Neural progenitor cell (in vitro differentiated cells): ENCODE results near the gene KCTD15. TPM values are rescaled to one million over a fixed set of nuclear protein-coding genes. Genes with fewer than 3 reads are reported as not detected.

Experiments used
- DNase-seq: peaks from one replicate; pipeline ENCODE4 v3.0.0-alpha.2; 2016; ENCODE audit warnings: low spot score
- H2AFZ ChIP-seq: fragments of 200-600 bp; sonication (generic); replicated peaks from 2 replicates; pipeline ENCODE4 v1.6.1; 2016; ENCODE audit warnings: antibody characterized with exemption
- H3F3A ChIP-seq: fragments of 200-600 bp; sonication (generic); 2 replicates; pipeline ENCODE4 v1.6.1; 2016; ENCODE audit warnings: antibody characterized with exemption, low read depth
- H3K27ac ChIP-seq: fragments of 200-600 bp; sonication (generic); 2 replicates; pipeline ENCODE4 v1.5.1; 2016; ENCODE audit warnings: mild to moderate bottlenecking
- H3K27me3 ChIP-seq: fragments of 200-600 bp; sonication (generic); 2 replicates; pipeline ENCODE4 v1.6.1; 2016; ENCODE audit warnings: mild to moderate bottlenecking, moderate library complexity
- H3K36me3 ChIP-seq: fragments of 200-600 bp; sonication (generic); 2 replicates; pipeline ENCODE4 v1.5.1; 2016
- H3K4me1 ChIP-seq: fragments of 200-600 bp; sonication (generic); 2 replicates; pipeline ENCODE4 v1.6.1; 2016; ENCODE audit warnings: mixed run types
- H3K4me2 ChIP-seq: fragments of 200-600 bp; sonication (generic); 2 replicates; pipeline ENCODE4 v1.6.1; 2016
- H3K4me3 ChIP-seq: fragments of 200-600 bp; sonication (generic); 2 replicates; pipeline ENCODE4 v1.5.1; 2016
- H3K79me2 ChIP-seq: fragments of 200-600 bp; sonication (generic); 2 replicates; pipeline ENCODE4 v1.6.1; 2016; ENCODE audit warnings: low read depth
- H3K9ac ChIP-seq: fragments of 200-600 bp; sonication (generic); 2 replicates; pipeline ENCODE4 v1.6.1; 2016
- H3K9me3 ChIP-seq: fragments of 200-600 bp; sonication (generic); 2 replicates; pipeline ENCODE4 v1.5.1; 2016; ENCODE audit warnings: low read depth
- H4K20me1 ChIP-seq: fragments of 200-600 bp; sonication (generic); 2 replicates; pipeline ENCODE4 v1.6.1; 2016; ENCODE audit warnings: low read depth
- H3K27ac Mint-ChIP-seq: 3 replicates; pipeline ENCODE4 v1.8.0; 2021; ENCODE audit warnings: mixed read lengths
- H3K27me3 Mint-ChIP-seq: 2 replicates; pipeline ENCODE4 v1.8.0; 2022; ENCODE audit warnings: low read depth, mild to moderate bottlenecking, inconsistent platforms, moderate library complexity, mixed read lengths; ENCODE audit not compliant: insufficient read depth
- H3K36me3 Mint-ChIP-seq: 3 replicates; pipeline ENCODE4 v1.8.0; 2021; ENCODE audit warnings: mixed read lengths
- H3K4me1 Mint-ChIP-seq: 3 replicates; pipeline ENCODE4 v1.8.0; 2021; ENCODE audit warnings: mixed read lengths
- H3K4me3 Mint-ChIP-seq: 3 replicates; pipeline ENCODE4 v1.8.0; 2021; ENCODE audit warnings: mild to moderate bottlenecking, moderate library complexity, mixed read lengths
- H3K9me3 Mint-ChIP-seq: 3 replicates; pipeline ENCODE4 v1.8.0; 2020; ENCODE audit warnings: mixed read lengths
- EZH2 ChIP-seq: fragments of 200-600 bp; sonication (generic); IDR thresholded peaks from 2 replicates; pipeline ENCODE4 v1.6.1; 2017; ENCODE audit warnings: antibody characterized with exemption, mild to moderate bottlenecking, moderate library complexity
- EZH2phosphoT487 ChIP-seq: fragments of 200-600 bp; sonication (generic); IDR thresholded peaks from 2 replicates; pipeline ENCODE4 v1.6.1; 2017; ENCODE audit warnings: antibody characterized with exemption
- total RNA-seq: library from RNA; depleted of rRNA; stranded (reverse); fragments of >200 nt; gene quantifications from 2 replicates; pipeline ENCODE4 v1.2.3, GENCODE V29; 2015; ENCODE audit warnings: low replicate concordance
- TF ChIP-seq, protein P1 (sequence below): fragments of 200-600 bp; sonication (generic); IDR thresholded peaks from 2 replicates; pipeline ENCODE4 v1.5.1; 2017; ENCODE audit warnings: antibody characterized with exemption, mild to moderate bottlenecking

KCTD15 gene
- total RNA-seq, 1 donor from 2014 or later, result 26.4 TPM

DNA sequence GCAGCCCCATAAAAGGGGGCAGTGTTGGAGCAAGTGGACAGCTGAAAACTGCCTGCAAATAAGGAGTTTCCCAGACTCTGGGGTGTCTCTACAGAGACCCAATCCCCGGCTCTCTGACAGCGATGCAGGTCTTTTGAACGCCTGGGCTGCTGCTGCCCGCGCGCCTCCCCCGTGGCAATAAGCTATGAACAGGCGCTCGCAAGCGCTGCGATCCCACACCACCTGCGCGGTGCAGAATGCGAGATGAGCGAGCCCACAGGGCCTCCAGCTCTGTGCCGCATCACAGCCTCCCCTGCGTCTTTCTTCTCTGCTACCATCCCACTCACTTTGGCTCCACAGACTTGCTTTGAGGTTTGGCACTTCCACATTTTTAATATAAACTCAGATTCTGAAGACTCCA lies 62.3 kb downstream of the KCTD15 start:
- H3K4me1 Mint-ChIP-seq, result no peaks in the 10 kb centered on the region
- H3K4me3 ChIP-seq, result no peak overlapping the region

DNA sequence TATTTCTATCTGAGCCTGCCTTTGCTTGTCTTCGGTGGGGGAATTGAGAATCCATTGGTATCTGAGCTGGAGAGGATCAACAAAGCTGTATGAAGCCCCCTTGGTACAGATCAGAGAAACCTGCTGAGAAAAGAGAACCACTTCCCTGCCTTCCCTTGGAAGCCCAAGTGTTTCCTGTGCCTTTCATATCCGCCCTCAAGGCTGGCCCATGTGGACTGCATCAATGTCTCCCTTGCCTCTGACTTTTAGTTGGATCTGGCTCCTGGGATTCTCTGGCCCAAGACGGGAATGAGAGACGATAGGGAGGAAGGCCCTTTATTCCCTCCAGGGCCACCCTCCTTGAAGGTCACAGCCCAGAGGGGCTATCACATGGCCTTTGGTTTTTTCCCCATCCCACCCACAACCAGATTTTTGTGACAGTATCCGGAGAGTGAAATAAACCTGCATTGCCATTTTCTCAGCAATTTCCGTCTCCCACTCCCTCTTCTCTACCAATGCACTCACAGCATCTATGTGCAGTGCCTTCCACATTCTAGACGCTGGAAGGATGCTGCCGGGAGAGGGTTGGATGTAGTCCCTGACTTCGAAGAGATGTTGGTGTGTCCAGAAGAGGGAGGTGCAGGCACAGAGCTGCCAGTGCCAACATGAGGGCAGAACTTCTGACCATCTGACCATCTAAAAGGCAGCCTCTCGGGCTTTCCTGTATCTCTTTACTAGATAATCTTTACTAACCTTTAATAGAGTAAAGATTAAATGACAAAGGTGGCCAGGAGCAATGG lies 63.8 kb downstream of the KCTD15 start:
- Histone ChIP-seq H3K36me3 (no peaks in the 10 kb centered on the region), H4K20me1 (no peaks in the 10 kb centered on the region), H3K9ac (no peak overlapping the region), H2AFZ (no peak overlapping the region), H3F3A (no peaks in the 10 kb centered on the region), H3K4me2 (no peak overlapping the region), H3K4me1 (no peaks in the 10 kb centered on the region), H3K79me2 (no peaks in the 10 kb centered on the region), H3K4me3 (no peak overlapping the region), H3K9me3 (no peaks in the 10 kb centered on the region), H3K27ac (no peak overlapping the region), H3K27me3 (no peaks in the 10 kb centered on the region)
- Mint-ChIP-seq H3K27ac (no peak overlapping the region), H3K36me3 (no peaks in the 10 kb centered on the region), H3K4me3 (no peak overlapping the region), H3K9me3 (no peaks in the 10 kb centered on the region), H3K4me1 (no peaks in the 10 kb centered on the region), H3K27me3 (peaks cover 3% of the 10 kb centered on the region)
- no peak for TF ChIP-seq EZH2
- TF ChIP-seq, protein P1, sequence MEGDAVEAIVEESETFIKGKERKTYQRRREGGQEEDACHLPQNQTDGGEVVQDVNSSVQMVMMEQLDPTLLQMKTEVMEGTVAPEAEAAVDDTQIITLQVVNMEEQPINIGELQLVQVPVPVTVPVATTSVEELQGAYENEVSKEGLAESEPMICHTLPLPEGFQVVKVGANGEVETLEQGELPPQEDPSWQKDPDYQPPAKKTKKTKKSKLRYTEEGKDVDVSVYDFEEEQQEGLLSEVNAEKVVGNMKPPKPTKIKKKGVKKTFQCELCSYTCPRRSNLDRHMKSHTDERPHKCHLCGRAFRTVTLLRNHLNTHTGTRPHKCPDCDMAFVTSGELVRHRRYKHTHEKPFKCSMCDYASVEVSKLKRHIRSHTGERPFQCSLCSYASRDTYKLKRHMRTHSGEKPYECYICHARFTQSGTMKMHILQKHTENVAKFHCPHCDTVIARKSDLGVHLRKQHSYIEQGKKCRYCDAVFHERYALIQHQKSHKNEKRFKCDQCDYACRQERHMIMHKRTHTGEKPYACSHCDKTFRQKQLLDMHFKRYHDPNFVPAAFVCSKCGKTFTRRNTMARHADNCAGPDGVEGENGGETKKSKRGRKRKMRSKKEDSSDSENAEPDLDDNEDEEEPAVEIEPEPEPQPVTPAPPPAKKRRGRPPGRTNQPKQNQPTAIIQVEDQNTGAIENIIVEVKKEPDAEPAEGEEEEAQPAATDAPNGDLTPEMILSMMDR, result no peak
- no peak for TF ChIP-seq EZH2phosphoT487
- DNase-seq, result no peak

More for the DNA sequence above, 62.3 kb downstream of the KCTD15 start:
- Histone ChIP-seq H3K36me3 (no peaks in the 10 kb centered on the region), H3F3A (no peaks in the 10 kb centered on the region), H3K4me2 (no peak overlapping the region), H2AFZ (no peak overlapping the region), H3K4me1 (no peaks in the 10 kb centered on the region), H3K9ac (no peak overlapping the region), H4K20me1 (no peaks in the 10 kb centered on the region), H3K79me2 (no peaks in the 10 kb centered on the region), H3K27ac (no peak overlapping the region), H3K9me3 (no peaks in the 10 kb centered on the region), H3K27me3 (no peaks in the 10 kb centered on the region)
- no peaks in the 10 kb centered on the region for H3K36me3 Mint-ChIP-seq
- H3K27ac Mint-ChIP-seq, result no peak overlapping the region
- H3K27me3 Mint-ChIP-seq, result peaks cover 3% of the 10 kb centered on the region
- no peak overlapping the region for H3K4me3 Mint-ChIP-seq
- no peak for TF ChIP-seq EZH2
- TF ChIP-seq EZH2phosphoT487, result no peak
- TF ChIP-seq, protein P1, result no peak
- H3K9me3 Mint-ChIP-seq, result no peaks in the 10 kb centered on the region
- DNase-seq, result no peak

DNA sequence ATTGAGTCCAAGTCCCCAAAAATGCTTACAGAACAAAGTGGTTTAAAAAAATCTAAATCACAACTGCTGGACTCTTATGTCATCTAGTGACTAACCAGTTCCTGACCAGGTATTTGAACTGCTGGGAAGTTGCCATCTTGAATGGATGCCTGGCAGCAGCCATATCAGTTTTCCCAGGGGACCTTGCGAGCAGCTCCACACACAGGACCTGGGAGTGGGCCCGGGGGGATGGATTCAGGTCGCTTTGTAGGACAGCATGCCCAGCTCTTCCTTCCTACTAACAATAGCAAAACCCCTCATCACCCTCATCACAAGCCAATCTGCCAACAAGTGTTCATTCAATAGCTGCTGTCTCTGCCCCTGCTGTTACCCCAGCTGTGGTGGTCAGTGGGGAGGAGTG lies 65.3 kb downstream of the KCTD15 start:
- Mint-ChIP-seq H3K27me3 (peaks cover 6% of the 10 kb centered on the region), H3K27ac (no peak overlapping the region), H3K9me3 (no peaks in the 10 kb centered on the region), H3K4me1 (no peaks in the 10 kb centered on the region), H3K36me3 (no peaks in the 10 kb centered on the region), H3K4me3 (no peak overlapping the region)
- Histone ChIP-seq H4K20me1 (no peaks in the 10 kb centered on the region), H3K9ac (no peak overlapping the region), H3K4me3 (no peak overlapping the region), H3K79me2 (no peaks in the 10 kb centered on the region), H3K36me3 (no peaks in the 10 kb centered on the region), H3K27ac (no peak overlapping the region), H2AFZ (no peak overlapping the region), H3K27me3 (no peaks in the 10 kb centered on the region), H3F3A (no peaks in the 10 kb centered on the region), H3K9me3 (no peaks in the 10 kb centered on the region), H3K4me1 (no peaks in the 10 kb centered on the region), H3K4me2 (no peak overlapping the region)
- TF ChIP-seq, protein P1, result no peak
- TF ChIP-seq EZH2phosphoT487 (no peak), EZH2 (no peak)
- DNase-seq, result no peak
